HepG2 (cell line): ENCODE measurements around the gene POU2F1. TPM values are rescaled to one million over a fixed set of nuclear protein-coding genes. Genes with fewer than 3 reads are reported as not detected.

ENCODE experiments used
- ATAC-seq: fragments of 200-7000 bp; cut with Tn5 transposase; 3 replicates; pipeline ENCODE4 v1.9.1; 2020; ENCODE audit warnings: mild to moderate bottlenecking, moderate library complexity
- BruUV-seq: library from RNA; stranded (reverse); fragments of 400-500 nt; replicated peaks from 2 replicates; lab custom pipeline; 2021; lab: Mats Ljungman, UMichigan
- CTCF ChIA-PET: fragments of 300-600 bp; formaldehyde crosslinking; extraction: SDS; loops from one replicate; lab custom pipeline; 2021; ENCODE audit warnings: low total read pairs, inconsistent platforms, low intra/inter-chr PET ratio; lab: Yijun Ruan, JAX
- POLR2A ChIA-PET: fragments of 350-600 bp; sonication (Branson Sonifier 250); formaldehyde crosslinking; loops from one replicate; lab custom pipeline; 2020; ENCODE audit warnings: antibody characterized with exemption, inconsistent platforms; lab: Yijun Ruan, JAX
- DNase-seq: peaks from one replicate; pipeline ENCODE4 v3.0.0-alpha.2; 2015; ENCODE audit warnings: low spot score
- FAIRE-seq: peaks from 3 replicates; lab custom pipeline; 2011; peaks lifted over from hg19 to GRCh38; lab: Jason Lieb, UNC
- H2AFZ ChIP-seq: one replicate; pipeline ENCODE4 v1.6.1; 2011; ENCODE audit warnings: low read length, inconsistent platforms
- H3K27ac ChIP-seq: fragments of 300-600 bp; 3 replicates; pipeline ENCODE4 v1.8.0; 2011; ENCODE audit warnings: mixed run types, mild to moderate bottlenecking, mixed read lengths, low read length, inconsistent platforms; ENCODE audit not compliant: insufficient read depth; ENCODE audit errors: extremely low read length
- H3K27me3 ChIP-seq, 2 experiments: fragments of 200-600 bp in 1 of 2; 2 replicates in 1 of 2; 3 replicates in 1 of 2; pipeline versions ENCODE4 v1.6.0 to v1.8.0; 2011; ENCODE audit warnings: low read length in 2 of 2, mild to moderate bottlenecking in 2 of 2, moderate library complexity in 2 of 2, inconsistent platforms in 1 of 2; ENCODE audit not compliant: insufficient read depth in 2 of 2, control insufficient read depth in 1 of 2
- H3K36me3 ChIP-seq, 2 experiments: fragments of 200-600 bp in 1 of 2; replicated peaks in 1 of 2; 2 replicates in 1 of 2; 3 replicates in 1 of 2; pipeline versions ENCODE4 v1.5.1 to v1.8.0; 2011; ENCODE audit warnings: low read length in 2 of 2, inconsistent platforms in 1 of 2; ENCODE audit not compliant: insufficient read depth in 2 of 2, control insufficient read depth in 1 of 2
- H3K4me1 ChIP-seq: 2 replicates; pipeline ENCODE4 v1.5.1; 2012; ENCODE audit warnings: low read length, inconsistent platforms; ENCODE audit not compliant: insufficient read depth
- H3K4me2 ChIP-seq: 2 replicates; pipeline ENCODE4 v1.6.0; 2011; ENCODE audit warnings: low read depth, low read length, inconsistent platforms
- H3K4me3 ChIP-seq, 3 experiments: fragments of 200-600 bp in 1 of 3; sonication (generic), shearing (Covaris generic) in 1 of 3; replicated peaks in 1 of 3; 2 replicates each; pipeline ENCODE4 v1.5.1; 2011 to 2016; ENCODE audit warnings: low read length in 3 of 3, inconsistent platforms in 2 of 3, low read depth in 2 of 3, mild to moderate bottlenecking in 2 of 3, control low read depth in 1 of 3, mixed read lengths in 1 of 3; ENCODE audit not compliant: insufficient read depth in 1 of 3
- H3K79me2 ChIP-seq: one replicate; pipeline ENCODE4 v1.6.1; 2011; ENCODE audit warnings: low read length, inconsistent platforms; ENCODE audit not compliant: insufficient read depth
- H3K9ac ChIP-seq: 2 replicates; pipeline ENCODE4 v1.6.0; 2011; ENCODE audit warnings: mild to moderate bottlenecking, low read depth, low read length, inconsistent platforms; ENCODE audit not compliant: insufficient read depth
- H3K9me3 ChIP-seq: 2 replicates; pipeline ENCODE4 v1.5.1; 2012; ENCODE audit warnings: mild to moderate bottlenecking, low read length
- H4K20me1 ChIP-seq: 2 replicates; pipeline ENCODE4 v1.6.0; 2011; ENCODE audit warnings: inconsistent platforms, mild to moderate bottlenecking, low read length, moderate library complexity; ENCODE audit not compliant: insufficient read depth
- ATF1 ChIP-seq: IDR thresholded peaks from 2 replicates; pipeline ENCODE4 v1.6.1; 2016; ENCODE audit warnings: mild to moderate bottlenecking, control low read depth
- CCDC6 ChIP-seq: sonication (generic); formaldehyde crosslinking; IDR thresholded peaks from 2 replicates; pipeline ENCODE4 v1.8.1; 2022; ENCODE audit warnings: mild to moderate bottlenecking, missing genetic modification reagents, moderate library complexity
- FOXP1 ChIP-seq, 2 experiments: fragments of 450-650 bp in 1 of 2; IDR thresholded peaks; 2 replicates each; pipeline ENCODE4 v1.6.1; 2017 to 2018; ENCODE audit warnings: antibody characterized with exemption in 1 of 2
- GFI1 ChIP-seq: sonication (generic); formaldehyde crosslinking; IDR thresholded peaks from 2 replicates; pipeline ENCODE4 v1.5.0; 2020; ENCODE audit warnings: missing genetic modification reagents, mild to moderate bottlenecking, borderline replicate concordance
- GPN1 ChIP-seq: sonication (generic); formaldehyde crosslinking; IDR thresholded peaks from 2 replicates; pipeline ENCODE4 v1.5.1; 2020; ENCODE audit warnings: missing genetic modification reagents, borderline replicate concordance
- HOXA7 ChIP-seq: sonication (generic); formaldehyde crosslinking; IDR thresholded peaks from 2 replicates; pipeline ENCODE4 v1.8.1; 2022; ENCODE audit warnings: mild to moderate bottlenecking, missing genetic modification reagents, moderate library complexity
- KAT2B ChIP-seq: fragments of 150-350 bp; IDR thresholded peaks from 2 replicates; pipeline ENCODE4 v1.6.1; 2014; ENCODE audit warnings: low read depth, low read length, borderline replicate concordance
- PPARG ChIP-seq: conservative IDR thresholded peaks from 2 replicates; pipeline ENCODE4 v1.6.1; 2016; ENCODE audit warnings: missing biosample characterization, missing genetic modification reagents
- RFXAP ChIP-seq: sonication (generic); formaldehyde crosslinking; IDR thresholded peaks from 2 replicates; pipeline ENCODE4 v1.4.0; 2020; ENCODE audit warnings: missing genetic modification reagents, borderline replicate concordance
- SALL1 ChIP-seq: sonication (generic); formaldehyde crosslinking; IDR thresholded peaks from 2 replicates; pipeline ENCODE4 v1.8.0; 2022; ENCODE audit warnings: mild to moderate bottlenecking, missing genetic modification reagents
- TERF1 ChIP-seq: sonication (generic); formaldehyde crosslinking; IDR thresholded peaks from 2 replicates; pipeline ENCODE4 v1.8.0; 2022; ENCODE audit warnings: mild to moderate bottlenecking, missing genetic modification reagents, moderate library complexity
- THAP11 ChIP-seq: IDR thresholded peaks from 2 replicates; pipeline ENCODE4 v1.6.1; 2016; ENCODE audit warnings: missing biosample characterization, missing genetic modification reagents
- ZMAT5 ChIP-seq: sonication (generic); formaldehyde crosslinking; IDR thresholded peaks from 2 replicates; pipeline ENCODE4 v1.5.0; 2020; ENCODE audit warnings: mild to moderate bottlenecking, low read depth, missing genetic modification reagents, borderline replicate concordance
- ZNF382 ChIP-seq: sonication (generic); formaldehyde crosslinking; IDR thresholded peaks from 2 replicates; pipeline ENCODE4 v1.5.0; 2020; ENCODE audit warnings: missing genetic modification reagents, mild to moderate bottlenecking, borderline replicate concordance
- ZNF501 ChIP-seq: sonication (generic); formaldehyde crosslinking; IDR thresholded peaks from 2 replicates; pipeline ENCODE4 v1.5.1; 2020; ENCODE audit warnings: mild to moderate bottlenecking, moderate library complexity, missing genetic modification reagents
- ZNF672 ChIP-seq: sonication (generic); formaldehyde crosslinking; IDR thresholded peaks from 2 replicates; pipeline ENCODE4 v1.8.1; 2022; ENCODE audit warnings: missing genetic modification reagents
- ZNF788 ChIP-seq: sonication (generic); formaldehyde crosslinking; IDR thresholded peaks from 2 replicates; pipeline ENCODE4 v1.5.0; 2020; ENCODE audit warnings: mild to moderate bottlenecking, missing genetic modification reagents, borderline replicate concordance
- ZNF800 ChIP-seq: sonication (generic); formaldehyde crosslinking; IDR thresholded peaks from 2 replicates; pipeline ENCODE4 v1.4.0; 2020; ENCODE audit warnings: missing genetic modification reagents
- WGBS: methylation state at CpG from one replicate; pipeline ENCODE4 v1.1.6; 2017; ENCODE audit warnings: low lambda C conversion rate; 5-methylcytosine and 5-hydroxymethylcytosine counted together
- in situ Hi-C: cut with HindIII; loops from 2 replicates; pipeline ENCODE4 v1.10.0; 2017; ENCODE audit warnings: low pct_unique_long_range_greater_than_20kb; ENCODE audit not compliant: extremely low pct_ligation_motif_present
- intact Hi-C: fragments of 100-400 bp; cut with micrococcal nuclease; formaldehyde crosslinking; loops from one replicate; pipeline ENCODE4 v1.10.0; 2022; ENCODE audit not compliant: unreplicated experiment
- polyA plus RNA-seq, 8 experiments: library from polyadenylated mRNA; depleted of rRNA in 3 of 8; stranded (reverse) in 7 of 8; unstranded in 1 of 8; fragments of >200 nt; fragmentation: Illumina TruSeq in 4 of 8; extraction: Trizol in 4 of 8; gene quantifications; 2 replicates each; pipeline versions ENCODE4 v1.2.1 to v1.2.3, GENCODE V29; 2011 to 2016; ENCODE audit warnings: low read depth in 4 of 8, missing spikeins in 1 of 8, mixed read lengths in 1 of 8; ENCODE audit not compliant: insufficient read depth in 1 of 8
- total RNA-seq, 5 experiments: library from RNA; depleted of rRNA; stranded (reverse); fragments of >200 nt; fragmentation: Illumina TruSeq; extraction: Trizol; gene quantifications; 2 replicates each; pipeline ENCODE4 v1.2.3, GENCODE V29; 2016; ENCODE audit warnings: low read depth in 1 of 5

POU2F1 gene
- total and polyA plus RNA-seq, 2 of the 13 experiments (the other 11 are each of a cell fraction or from before 2014, with no cell fraction given) = 10.2 to 13.0 TPM

GRCh38 chr1:167434306-167434705, 213.6 kb downstream of the POU2F1 start:
- no peaks in the 10 kb centered on the region for H3K9me3 ChIP-seq
- H2AFZ ChIP-seq = no peak overlapping the region
- no peaks in the 10 kb centered on the region for H4K20me1 ChIP-seq
- no peak for ATAC-seq
- no peak for FAIRE-seq
- BruUV-seq = no TSS peak
- H3K27me3 ChIP-seq = peaks cover 1 to 31% of the 10 kb centered on the region in 2 experiments; a peak in 3 of 5 replicates
- in situ Hi-C loops (no loop called here), intact Hi-C loops (no loop called here)
- WGBS = 38% methylated on average over 4 of the region's 6 CpGs
- H3K4me1 ChIP-seq = peaks cover 28% of the 10 kb centered on the region
- DNase-seq = no peak
- ChIA-PET POLR2A (no interaction called here), CTCF (no interaction called here)
- no peak overlapping the region for H3K4me2 ChIP-seq
- no peak overlapping the region for H3K27ac ChIP-seq
- no peak overlapping the region for H3K9ac ChIP-seq
- H3K4me3 ChIP-seq = no peak overlapping the region
- H3K79me2 ChIP-seq = no peaks in the 10 kb centered on the region
- TF ChIP-seq RFXAP (no peak), GFI1 (CRISPR knock-in tag) (no peak), ZMAT5 (no peak), GPN1 (no peak), HOXA7 (CRISPR knock-in tag) (no peak), TERF1 (no peak), THAP11 (CRISPR knock-in tag) (no peak), ZNF800 (CRISPR knock-in tag) (no peak), PPARG (CRISPR knock-in tag) (no peak), ATF1 (no peak), FOXP1 (IDR thresholded peaks at IDR 0.05) (no peak), FOXP1 (CRISPR knock-in tag; IDR thresholded peaks at IDR 0.05) (no peak), ZNF672 (no peak), CCDC6 (no peak), ZNF382 (CRISPR knock-in tag) (no peak), ZNF501 (CRISPR knock-in tag) (no peak), KAT2B (no peak), SALL1 (CRISPR knock-in tag) (no peak), ZNF788 (no peak)
- H3K36me3 ChIP-seq = no peaks in the 10 kb centered on the region
